K562 (cell line): Measurements from ENCODE around the gene GLI3. TPM values are rescaled to one million over a fixed set of nuclear protein-coding genes. Genes with fewer than 3 reads are reported as not detected.

ENCODE experiments used
- ATAC-seq: fragments of 200-7000 bp; cut with Tn5 transposase; 3 replicates; pipeline ENCODE4 v1.9.1; 2020; ENCODE audit warnings: moderate library complexity
- BruUV-seq: library from RNA; stranded (reverse); fragments of 400-500 nt; replicated peaks from 2 replicates; lab custom pipeline; 2021; lab: Mats Ljungman, UMichigan
- CTCF ChIA-PET: fragments of 300-600 bp; formaldehyde crosslinking; extraction: SDS; loops from one replicate; lab custom pipeline; 2021; ENCODE audit warnings: low intra/inter-chr PET ratio; lab: Yijun Ruan, JAX
- POLR2A ChIA-PET: fragments of 300-600, 350-650 bp; sonication (Branson Sonifier 250); formaldehyde crosslinking; extraction: SDS; loops from one replicate; lab custom pipeline; 2021; ENCODE audit warnings: antibody characterized with exemption, inconsistent platforms; lab: Yijun Ruan, JAX
- DNase-seq, 4 experiments: peaks; one replicate each; pipeline versions ENCODE4 v3.0.0 to v3.0.0-alpha.2; 2011 to 2018; ENCODE audit warnings: low spot score in 3 of 4, mixed read lengths in 3 of 4; ENCODE audit errors: extremely low read depth in 1 of 4
- FAIRE-seq: peaks from 2 replicates; lab custom pipeline; 2011; peaks lifted over from hg19 to GRCh38; lab: Jason Lieb, UNC
- H2AFZ ChIP-seq: 2 replicates; pipeline ENCODE4 v1.6.0; 2011; ENCODE audit warnings: low read depth, low read length, control low read depth, inconsistent platforms
- H3K27ac ChIP-seq: fragments of 200-600 bp; 3 replicates; pipeline ENCODE4 v1.8.0; 2011; ENCODE audit warnings: low read depth, mild to moderate bottlenecking, control low read depth, inconsistent platforms, low read length, moderate library complexity, mixed read lengths; ENCODE audit errors: extremely low read depth
- H3K27me3 ChIP-seq, 2 experiments: fragments of 300-600 bp in 1 of 2; 2 replicates in 1 of 2; 3 replicates in 1 of 2; pipeline versions ENCODE4 v1.6.0 to v1.8.0; 2011; ENCODE audit warnings: inconsistent platforms in 2 of 2, low read length in 2 of 2, mild to moderate bottlenecking in 1 of 2, mixed read lengths in 1 of 2, moderate library complexity in 1 of 2; ENCODE audit not compliant: control insufficient read depth in 2 of 2, insufficient read depth in 2 of 2
- H3K36me3 ChIP-seq: fragments of 300-600 bp; 3 replicates; pipeline ENCODE4 v1.8.0; 2011; ENCODE audit warnings: mild to moderate bottlenecking, low read length, inconsistent platforms; ENCODE audit not compliant: control insufficient read depth, insufficient read depth
- H3K4me1 ChIP-seq, 2 experiments: fragments of 200-600 bp in 1 of 2; replicated peaks in 1 of 2; 2 replicates in 1 of 2; 3 replicates in 1 of 2; pipeline versions ENCODE4 v1.5.1 to v1.8.0; 2011; ENCODE audit warnings: inconsistent platforms in 2 of 2, low read length in 2 of 2, mild to moderate bottlenecking in 1 of 2, mixed read lengths in 1 of 2, moderate library complexity in 1 of 2; ENCODE audit not compliant: control insufficient read depth in 2 of 2, insufficient read depth in 2 of 2
- H3K4me2 ChIP-seq: 2 replicates; pipeline ENCODE4 v1.6.1; 2011; ENCODE audit warnings: low read length, control low read depth, inconsistent platforms, mixed read lengths; ENCODE audit not compliant: insufficient read depth
- H3K4me3 ChIP-seq: fragments of 200-600 bp; sonication (generic), shearing (Covaris generic); 2 replicates; pipeline ENCODE4 v1.5.1; 2016; ENCODE audit warnings: control low read depth, inconsistent platforms
- H3K79me2 ChIP-seq: fragments of 200-600 bp; 3 replicates; pipeline ENCODE4 v1.8.0; 2011; ENCODE audit warnings: low read length, inconsistent platforms; ENCODE audit not compliant: control insufficient read depth, insufficient read depth
- H3K9ac ChIP-seq, 2 experiments: 2 replicates each; pipeline versions ENCODE4 v1.6.0 to v1.6.1; 2011; ENCODE audit warnings: low read depth in 2 of 2, low read length in 2 of 2, control low read depth in 1 of 2, inconsistent platforms in 1 of 2, mild to moderate bottlenecking in 1 of 2, mixed read lengths in 1 of 2; ENCODE audit not compliant: insufficient read depth in 1 of 2
- H3K9me1 ChIP-seq: one replicate; pipeline ENCODE4 v1.6.0; 2011; ENCODE audit warnings: inconsistent platforms, mild to moderate bottlenecking, low read length, moderate library complexity; ENCODE audit not compliant: control insufficient read depth, insufficient read depth
- H3K9me3 ChIP-seq: replicated peaks from 2 replicates; pipeline ENCODE4 v1.5.1; 2011; ENCODE audit warnings: low read depth, low read length, inconsistent platforms; ENCODE audit not compliant: control insufficient read depth, insufficient read depth
- H4K20me1 ChIP-seq: replicated peaks from 2 replicates; pipeline ENCODE4 v1.6.1; 2011; ENCODE audit warnings: low read length, inconsistent platforms, mixed read lengths; ENCODE audit not compliant: control insufficient read depth, insufficient read depth
- BRD4 ChIP-seq: fragments of 200-600 bp; sonication (generic); IDR thresholded peaks from 2 replicates; pipeline ENCODE4 v1.6.1; 2017; ENCODE audit warnings: inconsistent platforms
- NFIC ChIP-seq: fragments of 450-650 bp; IDR thresholded peaks from 2 replicates; pipeline ENCODE4 v1.6.1; 2017; ENCODE audit warnings: mild to moderate bottlenecking, inconsistent platforms
- PATZ1 ChIP-seq: fragments of 250-450 bp; sonication (Bioruptor Pico); IDR thresholded peaks from 2 replicates; pipeline ENCODE4 v1.5.0; 2020; ENCODE audit warnings: mild to moderate bottlenecking, borderline replicate concordance
- PTRF ChIP-seq: fragments of 450-650 bp; IDR thresholded peaks from 2 replicates; pipeline ENCODE4 v1.6.1; 2016; ENCODE audit warnings: mild to moderate bottlenecking, missing genetic modification characterization, missing compliant biosample characterization
- ZNF253 ChIP-seq: fragments of 250-450 bp; sonication (Bioruptor Pico); conservative IDR thresholded peaks from 2 replicates; pipeline ENCODE4 v1.6.1; 2021; ENCODE audit warnings: mild to moderate bottlenecking
- ZNF444 ChIP-seq: fragments of 250-450 bp; sonication (Bioruptor Pico); IDR thresholded peaks from 2 replicates; pipeline ENCODE4 v1.4.0; 2020; ENCODE audit warnings: mild to moderate bottlenecking, moderate library complexity
- WGBS: fragments of 100-300 bp; shearing (Covaris generic); methylation state at CpG from one replicate; pipeline ENCODE4 v1.1.6; 2016; ENCODE audit warnings: low coverage, mixed read lengths; ENCODE audit not compliant: insufficient coverage; ENCODE audit errors: missing lambda C conversion rate; 5-methylcytosine and 5-hydroxymethylcytosine counted together
- in situ Hi-C: fragments of 300-500 bp; cut with MboI; formaldehyde crosslinking; loops from 4 replicates; pipeline ENCODE4 v1.15.0; 2018; ENCODE audit warnings: inconsistent platforms, mixed read lengths
- intact Hi-C: fragments of 100-400 bp; cut with micrococcal nuclease; formaldehyde crosslinking; loops from 2 replicates; pipeline ENCODE4 v1.14.2; 2022
- polyA plus RNA-seq, 8 experiments: library from polyadenylated mRNA; depleted of rRNA in 4 of 8; stranded (reverse) in 5 of 8; unstranded in 3 of 8; fragments of >200 nt; fragmentation: Nextera tagmentation in 2 of 8; fragmentation: Illumina TruSeq in 1 of 8; extraction: Ambion mirVana in 2 of 8; extraction: Trizol in 1 of 8; gene quantifications; 2 replicates each; pipeline versions ENCODE4 v1.2.1 to v1.2.3, GENCODE V29; 2011 to 2014; ENCODE audit warnings: inconsistent platforms in 1 of 8, missing spikeins in 1 of 8
- total RNA-seq, 7 experiments: library from RNA; depleted of rRNA in 6 of 7; stranded (reverse); fragments of >200 nt in 6 of 7; fragmentation: Illumina TruSeq in 2 of 7; extraction: Trizol in 2 of 7; gene quantifications; 2 replicates each; pipeline versions ENCODE4 v1.2.1 to v1.2.3, GENCODE V29; 2011 to 2021; ENCODE audit warnings: low replicate concordance in 1 of 7
- TF ChIP-seq, protein P1 (sequence below): fragments of 250-450 bp; sonication (Bioruptor Pico); IDR thresholded peaks from 2 replicates; pipeline ENCODE4 v1.8.0; 2022; ENCODE audit warnings: moderate library complexity, mild to moderate bottlenecking, inconsistent platforms

Gene GLI3
- total and polyA plus RNA-seq, 9 of the 15 experiments (the other 6 are each of a cell fraction or from before 2014, with no cell fraction given): 0.01 to 0.18 (median 0.07) TPM; not detected in 6

DNA sequence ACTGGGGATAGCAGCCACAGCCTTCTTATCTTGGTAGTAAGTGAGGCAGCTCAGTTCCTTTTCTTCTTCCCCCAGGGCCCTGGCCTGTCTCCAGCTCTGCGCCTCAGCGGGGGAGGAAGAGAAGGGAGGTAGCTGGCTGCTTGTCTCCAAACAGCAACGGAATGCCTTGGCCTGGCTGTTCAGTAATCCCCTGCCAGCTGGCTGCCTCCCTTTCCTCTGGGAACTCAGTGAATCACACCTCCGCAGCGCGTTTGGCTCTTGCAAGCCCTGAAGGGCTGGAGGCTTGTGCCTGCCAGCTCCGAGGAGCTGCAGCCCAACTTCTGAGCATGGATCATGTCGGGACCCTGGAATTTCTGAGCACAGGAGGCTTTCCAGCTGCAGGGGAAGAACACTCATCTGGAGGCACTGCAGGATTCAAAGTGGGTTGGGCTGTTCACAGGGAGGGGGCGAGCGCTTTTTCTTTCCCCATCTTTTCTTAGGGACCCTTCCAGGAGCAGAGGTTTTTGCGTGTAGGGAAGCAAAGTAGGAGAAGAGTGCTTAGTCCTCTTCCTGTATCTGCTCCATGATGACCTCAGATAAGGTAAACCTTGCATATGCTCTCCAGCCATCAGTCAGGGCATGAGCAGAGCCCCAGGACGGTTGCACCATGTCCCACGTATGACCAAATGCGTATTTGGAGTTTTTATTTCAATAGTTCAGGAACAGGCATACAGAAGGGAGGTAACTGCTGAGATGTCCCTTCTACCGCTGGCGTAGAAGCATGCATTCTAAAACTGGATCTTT, 280.9 kb downstream of the GLI3 start:
- H3K9me1 ChIP-seq: no peaks in the 10 kb centered on the region
- FAIRE-seq: no peak
- no peak overlapping the region for H3K4me3 ChIP-seq
- no peaks in the 10 kb centered on the region for H3K79me2 ChIP-seq
- 1% methylated on average over 14 of the region's 16 CpGs for WGBS
- POLR2A ChIA-PET: interaction anchor here (0.5 kb wide), 1 partner anchor 903 kb away, joined by 3 read pairs; no protein-coding TSS in a partner anchor
- intact Hi-C loops: no loop called here
- CTCF ChIA-PET: no interaction called here
- no peak overlapping the region for H3K4me2 ChIP-seq
- TF ChIP-seq NFIC (peak; percentile 43), ZNF444 (no peak)
- TF ChIP-seq, all 486 proteins: peak for 1
- no peaks in the 10 kb centered on the region; a peak in 1 of 5 replicates for H3K4me1 ChIP-seq
- no peaks in the 10 kb centered on the region for H3K36me3 ChIP-seq
- in situ Hi-C loops: no loop called here
- H3K27me3 ChIP-seq: peaks cover 0 to 15% of the 10 kb centered on the region in 2 experiments; a peak in 2 of 5 replicates
- no TSS peak for BruUV-seq
- DNase-seq (peak in 2 of 4 experiments; percentile 26 to 38), ATAC-seq (peak; percentile 54; the same call in 2 of the 3 replicates)
- no peak overlapping the region for H3K27ac ChIP-seq
- H4K20me1 ChIP-seq: no peaks in the 10 kb centered on the region
- no peak overlapping the region for H3K9ac ChIP-seq
- H2AFZ ChIP-seq: no peak overlapping the region
- no peaks in the 10 kb centered on the region for H3K9me3 ChIP-seq

DNA sequence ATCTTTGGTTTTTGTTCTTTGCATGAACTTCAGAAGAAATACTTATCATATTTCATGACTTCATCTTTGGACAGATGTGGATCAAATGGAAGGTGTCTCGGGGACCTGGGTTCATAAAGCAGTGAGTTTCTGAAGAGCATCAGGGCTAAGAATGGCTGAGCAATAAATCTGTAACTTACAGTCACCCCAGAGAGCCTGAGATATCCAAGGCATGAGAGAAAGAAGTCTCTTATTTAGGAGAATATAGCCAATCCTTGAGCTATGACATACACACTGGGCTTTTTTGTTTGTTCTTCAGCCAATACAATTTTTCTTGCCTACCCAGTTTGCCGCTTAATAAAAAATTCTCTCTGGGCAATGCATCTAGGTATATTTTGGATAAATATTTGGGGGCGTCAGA, 281.6 kb downstream of the GLI3 start:
- H3K4me3 ChIP-seq: no peak overlapping the region
- BruUV-seq: no TSS peak
- no peak overlapping the region for H3K4me2 ChIP-seq
- no peaks in the 10 kb centered on the region for H3K79me2 ChIP-seq
- no peak for FAIRE-seq
- no peaks in the 10 kb centered on the region for H3K9me1 ChIP-seq
- no peaks in the 10 kb centered on the region; a peak in 1 of 5 replicates for H3K4me1 ChIP-seq
- no peak overlapping the region for H3K9ac ChIP-seq
- no peak for DNase-seq
- H3K9me3 ChIP-seq: no peaks in the 10 kb centered on the region
- 0% methylated on average over 3 of the region's 3 CpGs for WGBS
- no peak overlapping the region for H2AFZ ChIP-seq
- ATAC-seq: no peak
- POLR2A ChIA-PET: no interaction called here
- in situ Hi-C loops: no loop called here
- CTCF ChIA-PET: no interaction called here
- peaks cover 0 to 15% of the 10 kb centered on the region in 2 experiments; a peak in 2 of 5 replicates for H3K27me3 ChIP-seq
- H3K36me3 ChIP-seq: no peaks in the 10 kb centered on the region
- no peaks in the 10 kb centered on the region for H4K20me1 ChIP-seq
- intact Hi-C loops: no loop called here
- TF ChIP-seq PATZ1 (CRISPR knock-in tag) (no peak), ZNF253 (no peak), BRD4 (no peak), PTRF (no peak)
- TF ChIP-seq, protein P1, sequence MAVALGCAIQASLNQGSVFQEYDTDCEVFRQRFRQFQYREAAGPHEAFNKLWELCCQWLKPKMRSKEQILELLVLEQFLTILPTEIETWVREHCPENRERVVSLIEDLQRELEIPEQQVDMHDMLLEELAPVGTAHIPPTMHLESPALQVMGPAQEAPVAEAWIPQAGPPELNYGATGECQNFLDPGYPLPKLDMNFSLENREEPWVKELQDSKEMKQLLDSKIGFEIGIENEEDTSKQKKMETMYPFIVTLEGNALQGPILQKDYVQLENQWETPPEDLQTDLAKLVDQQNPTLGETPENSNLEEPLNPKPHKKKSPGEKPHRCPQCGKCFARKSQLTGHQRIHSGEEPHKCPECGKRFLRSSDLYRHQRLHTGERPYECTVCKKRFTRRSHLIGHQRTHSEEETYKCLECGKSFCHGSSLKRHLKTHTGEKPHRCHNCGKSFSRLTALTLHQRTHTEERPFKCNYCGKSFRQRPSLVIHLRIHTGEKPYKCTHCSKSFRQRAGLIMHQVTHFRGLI: no peak
- no peak overlapping the region for H3K27ac ChIP-seq
